ENCODE results near the gene BCR. TPM values are rescaled to one million over a fixed set of nuclear protein-coding genes. Genes with fewer than 3 reads are reported as not detected.

BCR gene
- polyA plus RNA-seq, 1 donor from 2014 or later, result 57.5 TPM

GRCh38 chr22:23294221-23294620 lies 113.9 kb downstream of the BCR start:
- Histone ChIP-seq H3F3A (ENCODE audit: insufficient read depth, low read length, poor library complexity, severe bottlenecking) (no peaks in the 10 kb centered on the region), H3K27ac (ENCODE audit: low read length) (no peak overlapping the region), H3K9me3 (ENCODE audit: low read length) (no peaks in the 10 kb centered on the region), H3K4me3 (ENCODE audit: low read length) (no peak overlapping the region), H3K9me2 (ENCODE audit: insufficient read depth, low read length) (no peaks in the 10 kb centered on the region), H3K36me3 (ENCODE audit: insufficient read depth, low read length) (peaks cover 11% of the 10 kb centered on the region), H3K27me3 (ENCODE audit: insufficient read depth, low read depth, low read length) (no peaks in the 10 kb centered on the region), H4K20me1 (ENCODE audit: insufficient read depth) (no peaks in the 10 kb centered on the region), H3K4me2 (ENCODE audit: low read length) (no peak overlapping the region), H3K9ac (ENCODE audit: low read length) (no peak overlapping the region), H3K79me2 (replicated peaks; ENCODE audit: insufficient read depth, low read length) (no peaks in the 10 kb centered on the region), H2AFZ (ENCODE audit: low read depth, low read length) (no peak overlapping the region)
- TF ChIP-seq EP300 (conservative IDR thresholded peaks at IDR 0.05; ENCODE audit: poor library complexity, severe bottlenecking) (no peak), EZH2 (IDR thresholded peaks at IDR 0.05; ENCODE audit: borderline replicate concordance, insufficient read depth, low read length, poor library complexity, severe bottlenecking) (no peak)

GRCh38 chr22:23300476-23300875 lies 120.2 kb downstream of the BCR start:
- no peaks in the 10 kb centered on the region for H3K27me3 ChIP-seq (ENCODE audit: insufficient read depth, low read depth, low read length)

More at GRCh38 chr22:23300476-23300875, 120.2 kb downstream of the BCR start:
- no peak overlapping the region for H3K9ac ChIP-seq (ENCODE audit: low read length)
- TF ChIP-seq CTCF (IDR thresholded peaks at IDR 0.05; ENCODE audit: poor library complexity, severe bottlenecking) (no peak), RAD21 (conservative IDR thresholded peaks at IDR 0.05) (no peak), TAF1 (IDR thresholded peaks at IDR 0.05; ENCODE audit: low read depth) (no peak), SMC3 (conservative IDR thresholded peaks at IDR 0.05; ENCODE audit: poor library complexity) (no peak), EZH2 (IDR thresholded peaks at IDR 0.05; ENCODE audit: borderline replicate concordance, insufficient read depth, low read length, poor library complexity, severe bottlenecking) (no peak), REST (IDR thresholded peaks at IDR 0.05; ENCODE audit: borderline replicate concordance) (no peak), POLR2AphosphoS5 (IDR thresholded peaks at IDR 0.05) (no peak), MXI1 (conservative IDR thresholded peaks at IDR 0.05; ENCODE audit: poor library complexity, severe bottlenecking) (no peak), EP300 (conservative IDR thresholded peaks at IDR 0.05; ENCODE audit: poor library complexity, severe bottlenecking) (no peak)
- peaks cover 2% of the 10 kb centered on the region for H3K36me3 ChIP-seq (ENCODE audit: insufficient read depth, low read length)
- no peaks in the 10 kb centered on the region for H4K20me1 ChIP-seq (ENCODE audit: insufficient read depth)
- H3K27ac ChIP-seq (ENCODE audit: low read length), result no peak overlapping the region
- no peaks in the 10 kb centered on the region for H3K9me3 ChIP-seq (ENCODE audit: low read length)
- no peaks in the 10 kb centered on the region for H3K9me2 ChIP-seq (ENCODE audit: insufficient read depth, low read length)
- H3K79me2 ChIP-seq (replicated peaks; ENCODE audit: insufficient read depth, low read length), result no peaks in the 10 kb centered on the region
- H3K4me2 ChIP-seq (ENCODE audit: low read length), result no peak overlapping the region
- no peak overlapping the region for H2AFZ ChIP-seq (ENCODE audit: low read depth, low read length)
- no peaks in the 10 kb centered on the region for H3F3A ChIP-seq (ENCODE audit: insufficient read depth, low read length, poor library complexity, severe bottlenecking)
- no peak overlapping the region for H3K4me3 ChIP-seq (ENCODE audit: low read length)
